GM12801 (cell line): Measurements from ENCODE around the gene CPSF3.

Experiments used
- TF ChIP-seq, protein P1 (sequence below): IDR thresholded peaks from one replicate; pipeline ENCODE4 v1.5.1; 2011; ENCODE audit warnings: control low read depth; ENCODE audit not compliant: insufficient read length; ENCODE audit errors: extremely low read depth

The CPSF3 gene

DNA sequence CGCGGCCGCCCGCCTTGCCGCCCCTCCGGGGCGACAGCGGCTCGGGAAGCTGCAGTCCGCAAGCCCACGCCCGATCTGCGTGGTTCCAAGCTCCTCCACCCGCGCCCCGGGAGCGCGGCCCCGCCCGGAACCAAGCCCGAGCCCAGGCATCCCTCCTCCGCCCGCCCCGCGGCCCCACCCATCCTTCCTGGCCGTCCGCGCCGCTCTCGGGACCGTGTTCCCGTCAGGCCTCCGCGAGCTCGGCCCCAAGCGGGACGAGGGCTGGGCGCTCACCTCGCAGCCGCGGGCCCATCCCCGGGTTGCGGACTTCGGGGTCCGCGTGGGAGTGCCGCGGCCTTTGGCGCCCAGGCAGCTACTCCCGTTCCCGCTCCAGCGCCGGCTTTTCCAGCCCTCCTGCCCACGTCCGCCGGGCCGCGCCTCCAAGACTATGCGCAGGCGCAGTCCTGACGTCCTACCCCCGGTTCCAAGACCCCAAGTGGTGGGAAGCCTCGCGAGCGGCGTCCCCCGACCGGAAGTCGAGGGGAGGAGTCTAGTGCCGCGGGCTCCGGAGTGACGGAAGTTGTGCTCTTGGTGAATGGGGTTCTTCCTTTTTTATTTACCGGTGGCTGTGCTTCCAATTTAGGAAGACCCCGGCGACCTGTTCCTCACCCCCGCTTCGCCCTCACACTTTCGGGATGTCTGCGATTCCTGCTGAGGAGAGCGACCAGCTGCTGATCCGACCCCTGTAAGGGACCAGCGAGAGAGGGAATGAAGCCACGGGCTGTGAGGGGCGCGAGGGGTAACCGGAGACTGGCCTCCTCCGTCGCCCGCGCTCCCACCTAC lies at the start of gene CPSF3, which contains the start of gene ITGB1BP1:
Gene CPSF3, plus strand, starts transcription at position 555 of the 822 bp plus-strand sequence. Its CDS starts 120 bp downstream, at position 675.
Gene ITGB1BP1, minus strand, starts transcription at position 429 of the 822 bp plus-strand sequence. CDS start 4,831 bp downstream, outside the sequence.
- TF ChIP-seq, protein P1, sequence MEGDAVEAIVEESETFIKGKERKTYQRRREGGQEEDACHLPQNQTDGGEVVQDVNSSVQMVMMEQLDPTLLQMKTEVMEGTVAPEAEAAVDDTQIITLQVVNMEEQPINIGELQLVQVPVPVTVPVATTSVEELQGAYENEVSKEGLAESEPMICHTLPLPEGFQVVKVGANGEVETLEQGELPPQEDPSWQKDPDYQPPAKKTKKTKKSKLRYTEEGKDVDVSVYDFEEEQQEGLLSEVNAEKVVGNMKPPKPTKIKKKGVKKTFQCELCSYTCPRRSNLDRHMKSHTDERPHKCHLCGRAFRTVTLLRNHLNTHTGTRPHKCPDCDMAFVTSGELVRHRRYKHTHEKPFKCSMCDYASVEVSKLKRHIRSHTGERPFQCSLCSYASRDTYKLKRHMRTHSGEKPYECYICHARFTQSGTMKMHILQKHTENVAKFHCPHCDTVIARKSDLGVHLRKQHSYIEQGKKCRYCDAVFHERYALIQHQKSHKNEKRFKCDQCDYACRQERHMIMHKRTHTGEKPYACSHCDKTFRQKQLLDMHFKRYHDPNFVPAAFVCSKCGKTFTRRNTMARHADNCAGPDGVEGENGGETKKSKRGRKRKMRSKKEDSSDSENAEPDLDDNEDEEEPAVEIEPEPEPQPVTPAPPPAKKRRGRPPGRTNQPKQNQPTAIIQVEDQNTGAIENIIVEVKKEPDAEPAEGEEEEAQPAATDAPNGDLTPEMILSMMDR, result no peak

DNA sequence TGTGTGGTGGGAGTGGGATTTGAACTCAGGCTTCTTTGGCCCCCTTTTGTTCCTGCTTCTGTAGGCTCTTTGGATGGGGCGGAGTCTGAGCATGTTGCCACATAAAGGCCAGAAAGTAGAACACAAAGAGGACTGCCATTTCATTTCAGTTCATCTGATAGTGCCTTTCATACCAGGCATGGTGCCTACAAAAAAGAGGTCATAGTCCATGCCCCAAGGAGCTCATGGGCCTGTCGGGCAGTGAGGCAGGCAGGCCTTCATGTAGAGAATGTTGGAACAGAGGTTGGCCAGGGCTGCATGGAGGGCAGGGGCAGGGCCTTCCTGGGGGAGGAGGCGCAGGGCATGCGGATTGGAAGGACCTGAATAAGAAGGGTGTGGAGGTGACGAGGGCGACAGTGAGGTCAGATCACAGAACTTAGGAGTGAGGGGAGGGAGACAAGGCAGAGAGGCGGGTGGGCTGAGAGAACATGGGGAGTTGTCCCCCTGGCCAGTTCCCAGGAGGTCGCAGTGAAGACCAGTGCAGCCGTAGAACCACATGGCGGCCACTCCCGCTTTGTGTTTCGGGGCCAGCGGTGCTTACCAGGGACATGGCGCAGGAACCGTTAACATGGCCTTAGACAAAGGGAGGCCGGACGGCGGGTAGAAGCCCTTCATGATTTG lies 49.3 kb upstream of the CPSF3 start:
- TF ChIP-seq, protein P1, result no peak

DNA sequence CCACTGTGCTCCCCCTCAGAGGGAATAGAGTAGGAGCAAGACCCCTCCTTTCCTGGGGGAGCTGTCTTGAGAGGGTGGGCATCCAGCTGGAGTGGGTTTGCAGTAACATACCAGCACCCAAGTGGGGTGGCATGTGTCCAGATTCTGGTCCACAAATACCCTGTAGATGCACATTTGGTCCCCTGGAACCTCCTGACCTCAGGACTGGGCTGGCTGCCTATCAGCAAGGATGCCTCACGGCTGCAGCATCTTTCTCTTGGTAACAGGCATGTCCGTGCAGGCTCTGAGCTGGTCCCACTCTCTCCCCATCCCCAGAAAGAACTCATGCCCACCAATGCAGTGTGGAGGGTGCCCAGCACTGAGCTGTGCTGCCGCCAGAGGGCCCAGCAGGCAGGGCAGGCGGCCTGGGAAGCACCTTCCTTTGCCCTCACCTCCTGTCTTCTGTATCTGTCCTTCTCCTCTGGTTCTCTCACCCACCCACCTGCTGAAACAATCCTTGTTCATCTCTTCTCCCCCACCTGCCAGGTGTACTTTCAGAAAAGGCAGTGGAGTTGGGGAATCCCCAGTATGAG lies 47.5 kb upstream of the CPSF3 start:
- TF ChIP-seq, protein P1, result no peak

DNA sequence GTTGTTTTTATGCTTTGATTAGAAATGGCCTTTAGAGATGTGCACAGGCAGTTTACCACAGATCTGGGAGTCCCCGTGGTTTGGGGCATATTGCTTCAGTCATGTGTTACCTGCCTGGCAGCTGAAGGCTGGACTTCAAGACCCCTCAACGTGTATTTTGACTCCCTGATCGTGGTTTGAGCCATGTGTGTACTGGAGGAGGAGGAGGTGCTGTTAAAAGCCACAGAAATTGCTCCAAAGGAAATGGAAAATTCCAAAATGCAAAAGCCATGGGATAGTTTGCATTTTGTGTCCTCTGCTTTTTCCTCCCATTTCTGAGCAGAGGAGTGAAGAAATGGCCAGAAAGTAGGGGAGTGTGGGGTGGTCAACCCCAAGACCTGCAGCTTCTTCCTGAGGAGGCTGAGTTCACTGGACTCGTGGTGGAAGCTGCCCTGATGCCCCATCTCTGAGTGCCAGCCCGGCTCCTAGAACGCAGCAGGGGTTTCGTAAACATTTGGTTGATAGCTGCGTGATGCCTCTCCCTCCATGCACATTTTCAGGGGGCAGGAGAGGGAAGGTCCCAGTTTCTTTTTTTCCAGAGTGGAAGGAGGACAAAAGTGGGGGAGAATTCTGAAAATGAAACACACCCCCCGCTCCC lies 45.9 kb upstream of the CPSF3 start:
- TF ChIP-seq, protein P1, result no peak

DNA sequence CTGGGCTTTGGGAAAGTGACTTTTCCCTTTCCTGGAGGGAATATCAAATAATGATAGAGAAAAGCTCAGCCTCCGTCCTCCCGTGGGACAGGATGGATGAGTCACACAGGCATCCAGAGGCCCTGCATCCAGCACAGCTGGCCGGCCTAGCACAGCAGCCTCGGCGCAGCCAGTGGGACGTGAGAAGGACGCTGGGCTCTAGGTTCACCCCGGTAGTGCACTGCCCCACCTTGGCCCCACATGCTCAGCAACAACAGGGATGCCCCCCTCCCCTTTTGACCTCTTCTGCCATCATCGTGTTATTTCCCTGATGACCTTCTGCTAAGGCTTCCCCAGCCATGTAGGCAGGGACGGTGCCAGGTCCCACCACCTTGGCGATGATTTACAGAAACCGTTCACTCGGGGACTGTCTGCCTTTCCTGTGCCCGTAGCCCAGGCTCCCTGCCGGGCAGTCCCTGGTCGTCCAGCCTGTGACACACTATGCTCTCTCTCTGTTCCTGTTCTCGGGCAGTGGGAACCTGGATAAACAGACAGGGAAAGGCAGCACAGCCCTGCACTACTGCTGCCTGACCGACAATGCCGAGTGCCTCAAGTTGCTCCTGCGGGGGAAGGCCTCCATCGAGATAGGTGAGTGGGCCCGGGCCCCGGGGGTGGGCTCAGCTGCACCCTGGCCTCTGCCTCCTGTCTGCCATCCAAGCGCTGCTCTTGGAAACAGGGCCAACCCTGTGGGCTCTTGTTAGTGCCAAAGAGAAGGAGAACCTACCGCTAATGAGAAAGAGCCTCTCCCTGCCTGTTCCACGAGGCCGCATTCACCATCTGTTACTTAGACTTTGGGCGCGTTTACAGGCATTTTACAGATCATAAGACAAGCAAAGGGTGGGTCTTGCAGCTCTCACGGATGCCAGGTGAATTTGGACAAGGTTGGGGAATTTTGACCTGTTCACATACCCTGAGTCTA lies 44.7 kb upstream of the CPSF3 start:
- TF ChIP-seq, protein P1, result no peak

DNA sequence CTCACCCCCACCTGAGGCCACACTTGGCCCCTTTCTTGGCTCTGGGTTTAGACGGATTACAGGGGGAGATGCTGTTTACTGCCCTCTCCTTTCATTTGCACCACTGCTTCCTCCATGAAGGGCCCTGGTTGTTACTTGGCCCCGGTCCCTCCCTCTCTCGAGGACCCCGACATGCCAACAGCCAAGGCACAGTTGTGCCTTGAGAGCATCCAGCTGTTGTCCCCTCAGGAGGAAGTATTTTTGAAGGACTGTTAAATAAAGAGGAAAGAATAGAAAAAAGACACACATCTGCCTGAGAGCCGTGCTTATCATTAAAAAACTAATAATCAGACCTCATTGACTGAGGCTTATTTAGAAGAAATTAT lies 44.1 kb upstream of the CPSF3 start:
- TF ChIP-seq, protein P1, result no peak
